Heart left ventricle (tissue), 16 donors: ENCODE measurements around the gene UGGT1. TPM values are rescaled to one million over a fixed set of nuclear protein-coding genes. Genes with fewer than 3 reads are reported as not detected.

Experiments used
- ATAC-seq, 4 donors: fragments of 200-7000 bp; cut with Tn5 transposase; one replicate each; pipeline ENCODE4 v1.9.1; 2020 to 2022; ENCODE audit warnings: moderate library complexity in 4 of 4, mild to moderate bottlenecking in 3 of 4, moderate number of reproducible peaks in 1 of 4
- DNase-seq, 5 donors: peaks; one replicate each; pipeline ENCODE4 v3.0.0-alpha.2; 2020
- H3K27ac ChIP-seq, 12 donors: fragments of 200-600 bp; sonication (generic) in 4 of 12; one replicate each; pipeline versions ENCODE4 v1.5.0 to v1.8.0; 2016 to 2022; ENCODE audit warnings: mild to moderate bottlenecking in 2 of 12
- H3K27me3 ChIP-seq, 9 donors: fragments of 200-600 bp; sonication (generic) in 2 of 9; one replicate each; pipeline versions ENCODE4 v1.5.1 to v1.8.0; 2016 to 2022; ENCODE audit warnings: mild to moderate bottlenecking in 3 of 9
- H3K36me3 ChIP-seq, 9 donors: fragments of 200-600 bp; sonication (generic) in 2 of 9; one replicate each; pipeline versions ENCODE4 v1.5.0 to v1.8.0; 2018 to 2022; ENCODE audit warnings: mild to moderate bottlenecking in 2 of 9
- H3K4me1 ChIP-seq, 12 donors: fragments of 200-600 bp; sonication (generic) in 4 of 12; one replicate each; pipeline versions ENCODE4 v1.5.0 to v1.8.0; 2016 to 2022; ENCODE audit warnings: mild to moderate bottlenecking in 3 of 12
- H3K4me3 ChIP-seq, 12 donors: fragments of 200-600 bp; sonication (generic) in 4 of 12; one replicate each; pipeline versions ENCODE4 v1.5.0 to v1.8.0; 2017 to 2022; ENCODE audit warnings: mild to moderate bottlenecking in 9 of 12, moderate library complexity in 4 of 12
- H3K9me3 ChIP-seq, 12 donors: fragments of 200-600 bp; sonication (generic) in 4 of 12; one replicate each; pipeline versions ENCODE4 v1.5.0 to v1.8.0; 2016 to 2022; ENCODE audit warnings: mild to moderate bottlenecking in 1 of 12
- CTCF ChIP-seq, 12 donors: fragments of 200-600 bp; sonication (generic) in 4 of 12; IDR thresholded peaks; one replicate each; pipeline versions ENCODE4 v1.5.0 to v1.8.0; 2018 to 2022; ENCODE audit warnings: antibody characterized with exemption in 12 of 12, mild to moderate bottlenecking in 5 of 12
- POLR2A ChIP-seq, 2 donors: fragments of 450-650 bp; IDR thresholded peaks; one replicate each; pipeline ENCODE4 v1.6.1; 2017; ENCODE audit warnings: antibody characterized with exemption in 2 of 2, mild to moderate bottlenecking in 2 of 2, moderate library complexity in 2 of 2
- WGBS, 4 donors: extraction: QIAGEN DNeasy Blood & Tissue Kit in 2 of 4; methylation state at CpG; one replicate each; pipeline versions ENCODE4 v1.1.5 to v1.1.7; 2013 to 2018; 5-methylcytosine and 5-hydroxymethylcytosine counted together
- intact Hi-C, 10 donors: fragments of 100-400 bp; cut with DNase I; formaldehyde crosslinking; loops; one replicate each; pipeline versions ENCODE4 v1.11.1 to v1.14.2; 2022
- polyA plus RNA-seq, 2 donors: library from polyadenylated mRNA; stranded (reverse); fragments of 200-250 nt; gene quantifications; one replicate each; pipeline ENCODE4 v1.2.3, GENCODE V29; 2013
- total RNA-seq, 9 donors: library from RNA; depleted of rRNA in 2 of 9; stranded (reverse); fragments of >200 nt in 2 of 9; fragmentation: NEBNext Ultra II Directional in 3 of 9; extraction: Animal tissue kit (Norgen Biotek cat#: 25700) in 3 of 9; gene quantifications; one replicate each; pipeline versions ENCODE4 v1.1.0 to v1.2.4, GENCODE V29; 2016 to 2023
- donor health status: ischemic (EF 13 %, LVEDD 7.1; RV severe dilation, severe dysfunction).
- donor health status: healthy with polysubstance abuse.
- donor health status: DM: no; HTN: yes; CAD: no.
- donor health status: DM: no; HTN: no; CAD: no.
- donor health status: ischemic (EF 25% LVEDD 6.9; RV normal size, moderate dysfunction).
- donor health status: ischemic (EF 25% LVEDD 5.7; RV mildly dilated, moderate dysfunction).
- donor health status: healthy.
- donor health status: DM: yes; HTN: yes; CAD: no.
- donor health status: ischemic (EF 35%, LVEDD 5.7; RV mildly dilated, moderate dysfunction).
- donor health status: nonischemic (EF 11% LVEDD 7.7; RV severe dilation, severe dysfunction).
- donor health status: DM: yes; HTN: yes; CAD: no.
- donor health status: PGD.
- donor health status: ischemic (EF 29% LVEDD 5.4; RV normal size, mild dysfunction).
- donor health status: nonischemic (EF 23%, LVEDD 6.1; RV moderate dilation, normal function).

UGGT1 gene
- total and polyA plus RNA-seq, 11 donors: 5.8 to 77.4 (median 32.0) TPM

GRCh38 chr2:128234613-128235012 lies 143.6 kb downstream of the UGGT1 start:
- no peaks in the 10 kb centered on the region for H3K9me3 ChIP-seq
- intact Hi-C loops: loop anchor here in 8 of 10 donors (5.0 to 10.0 kb wide), 9 partner anchors 37 to 172 kb away; partner anchors contain the start of gene HS6ST1 (in 3 of the 8)
- WGBS, 4 donors: 85 to 94% (median 87%) methylated on average over 5 of the region's 5 CpGs
- no peak for TF ChIP-seq CTCF (IDR thresholded peaks at IDR 0.05)
- TF ChIP-seq POLR2A (IDR thresholded peaks at IDR 0.05): no peak
- peaks cover 0 to 4% (median 0%) of the 10 kb centered on the region in 9 donors for H3K27me3 ChIP-seq
- peaks cover 0 to 14% (median 5%) of the 10 kb centered on the region in 12 donors for H3K4me1 ChIP-seq
- H3K36me3 ChIP-seq: no peaks in the 10 kb centered on the region
- ATAC-seq (no peak), DNase-seq (no peak)
- no peak overlapping the region for H3K4me3 ChIP-seq
- H3K27ac ChIP-seq: no peak overlapping the region

DNA sequence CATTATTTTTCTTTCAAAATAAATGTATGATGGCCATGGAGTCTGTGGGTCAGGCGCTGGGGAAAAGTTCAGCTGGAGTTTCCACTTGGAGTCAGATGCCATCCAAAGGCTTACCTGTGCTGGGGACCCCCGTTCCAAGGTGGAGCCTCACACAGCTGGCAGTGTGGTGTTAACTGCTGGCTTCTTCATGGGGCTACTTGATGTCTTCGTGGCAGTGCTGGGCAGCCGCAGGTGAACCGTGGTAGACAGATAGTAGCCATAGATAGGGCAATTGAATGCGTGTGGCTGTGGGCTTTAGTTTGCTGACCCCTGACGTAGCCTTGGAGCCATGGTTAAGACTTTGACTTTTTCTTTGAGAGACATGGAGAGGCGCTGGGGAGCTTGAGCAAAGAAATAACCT lies 144.6 kb downstream of the UGGT1 start:
- Histone ChIP-seq H3K9me3 (no peaks in the 10 kb centered on the region), H3K4me1 (peaks cover 0 to 14% (median 5%) of the 10 kb centered on the region in 12 donors), H3K36me3 (no peaks in the 10 kb centered on the region), H3K4me3 (no peak overlapping the region), H3K27ac (no peak overlapping the region), H3K27me3 (peaks cover 0 to 4% (median 0%) of the 10 kb centered on the region in 9 donors)
- TF ChIP-seq POLR2A (IDR thresholded peaks at IDR 0.05) (no peak), CTCF (IDR thresholded peaks at IDR 0.05) (no peak)
- intact Hi-C loops: loop anchor here in 4 of 10 donors (5.0 to 10.0 kb wide), 4 partner anchors 61 to 173 kb away; partner anchors contain the start of gene HS6ST1 (in 2 of the 4)
- 91 to 95% (median 92%) methylated on average over 8 of the region's 8 CpGs for WGBS, 4 donors
- DNase-seq (no peak), ATAC-seq (no peak)

DNA sequence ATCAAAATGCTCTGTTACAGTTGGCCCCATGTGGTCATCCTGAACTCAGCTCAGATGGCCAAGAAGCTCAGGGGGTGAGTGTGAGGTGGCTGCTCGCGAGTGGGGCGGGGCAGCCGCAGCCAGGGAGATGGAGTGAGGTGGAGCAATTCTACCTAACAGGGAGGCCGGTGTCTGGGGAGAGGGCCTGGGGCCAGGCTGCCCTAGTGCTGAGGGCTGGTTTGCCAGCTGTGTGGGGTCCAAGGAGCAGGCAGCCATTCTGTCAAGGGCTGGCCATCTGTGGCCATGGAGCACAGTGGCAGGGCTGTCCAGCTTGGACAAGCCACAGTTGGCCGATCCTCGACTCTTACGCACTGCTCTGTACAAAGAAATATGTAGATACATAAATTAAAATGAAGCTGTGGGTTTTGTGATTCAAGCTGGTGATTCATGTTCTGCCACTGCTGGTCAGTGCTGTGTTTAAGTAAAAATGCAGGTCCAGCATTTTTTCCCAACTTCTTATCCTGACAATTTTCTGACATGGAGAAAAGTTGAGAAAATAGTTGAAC lies 145.6 kb downstream of the UGGT1 start:
- peak overlapping the region in 5 of 12 donors; percentile 29 to 68 (median 55) for H3K27ac ChIP-seq
- 94 to 98% (median 94%) methylated on average over 7 to 8 of the region's 8 CpGs for WGBS, 4 donors
- H3K36me3 ChIP-seq: no peaks in the 10 kb centered on the region
- no peaks in the 10 kb centered on the region for H3K9me3 ChIP-seq
- H3K4me3 ChIP-seq: no peak overlapping the region
- ATAC-seq: no peak
- H3K4me1 ChIP-seq: peaks cover 0 to 14% (median 5%) of the 10 kb centered on the region in 12 donors
- no peak for DNase-seq
- no peak for TF ChIP-seq CTCF (IDR thresholded peaks at IDR 0.05)
- TF ChIP-seq POLR2A (IDR thresholded peaks at IDR 0.05): no peak
- intact Hi-C loops: loop anchor here in 4 of 10 donors (5.0 to 10.0 kb wide), 4 partner anchors 62 to 174 kb away; partner anchors contain the start of gene HS6ST1 (in 2 of the 4)
- H3K27me3 ChIP-seq: peaks cover 0 to 4% (median 0%) of the 10 kb centered on the region in 9 donors

GRCh38 chr2:128237081-128237534 lies 146.1 kb downstream of the UGGT1 start:
- DNase-seq (peak in 4 of 5 donors; percentile 31 to 57 (median 36)), ATAC-seq (peak in 3 of 4 donors; percentile 39 to 47 (median 47))
- H3K4me1 ChIP-seq: peaks cover 0 to 14% (median 5%) of the 10 kb centered on the region in 12 donors
- H3K27ac ChIP-seq: peak overlapping the region in 6 of 12 donors; percentile 5 to 68 (median 49)
- intact Hi-C loops: loop anchor here in 4 of 10 donors (5.0 to 10.0 kb wide), 4 partner anchors 62 to 175 kb away; partner anchors contain the start of gene HS6ST1 (in 2 of the 4)
- no peak overlapping the region for H3K4me3 ChIP-seq
- no peaks in the 10 kb centered on the region for H3K36me3 ChIP-seq
- peaks cover 0 to 1% (median 0%) of the 10 kb centered on the region in 9 donors for H3K27me3 ChIP-seq
- H3K9me3 ChIP-seq: no peaks in the 10 kb centered on the region
- WGBS, 4 donors: 16 to 32% (median 27%) methylated on average over 2 of the region's 2 CpGs
- TF ChIP-seq POLR2A (IDR thresholded peaks at IDR 0.05): no peak
- no peak for TF ChIP-seq CTCF (IDR thresholded peaks at IDR 0.05)
